ENCODE measurements around the gene ACADL.

The ACADL gene

GRCh38 chr2:210224941-210225672 lies at the start of gene ACADL:
TSS of gene ACADL (minus strand) at chr2:210225447. CDS start at chr2:210225263, 184 bp downstream.
- no peak for DNase-seq

GRCh38 chr2:210271300-210271699 lies 46.1 kb upstream of the ACADL start:
- DNase-seq = no peak

- no peak for DNase-seq
Observed at GRCh38 chr2:210269148-210269547, 43.9 kb upstream of the ACADL start.

GRCh38 chr2:210268281-210268680 lies 43.0 kb upstream of the ACADL start:
- DNase-seq = no peak

- DNase-seq = no peak
Observed at GRCh38 chr2:210267698-210268097, 42.5 kb upstream of the ACADL start.

GRCh38 chr2:210264282-210264681 lies 39.0 kb upstream of the ACADL start:
- no peak for DNase-seq

- DNase-seq = no peak
Observed at GRCh38 chr2:210263841-210264240, 38.6 kb upstream of the ACADL start.

GRCh38 chr2:210262036-210262435 lies 36.8 kb upstream of the ACADL start:
- DNase-seq = no peak

- no peak for DNase-seq
Observed at GRCh38 chr2:210259687-210260086, 34.4 kb upstream of the ACADL start.

- DNase-seq = no peak
Observed at GRCh38 chr2:210252699-210253606, 27.7 kb upstream of the ACADL start.

GRCh38 chr2:210250622-210251021 lies 25.4 kb upstream of the ACADL start:
- DNase-seq = no peak

GRCh38 chr2:210233487-210233886 lies 8.2 kb upstream of the ACADL start:
- no peak for DNase-seq

- DNase-seq = no peak
Observed at GRCh38 chr2:210230984-210231383, 5.7 kb upstream of the ACADL start.

GRCh38 chr2:210230518-210230917 lies 5.3 kb upstream of the ACADL start:
- DNase-seq = no peak

- DNase-seq = no peak
Observed at GRCh38 chr2:210228586-210228985, 3.3 kb upstream of the ACADL start.

GRCh38 chr2:210227290-210228088 lies 2.2 kb upstream of the ACADL start:
- DNase-seq = peak; percentile 15

- no peak for DNase-seq
Observed at GRCh38 chr2:210226223-210226622, 976 bp upstream of the ACADL start.

GRCh38 chr2:210224591-210224940 lies 681 bp downstream of the ACADL start:
- DNase-seq = no peak

GRCh38 chr2:210215120-210215519 lies 10.1 kb downstream of the ACADL start:
- DNase-seq = no peak

- no peak for DNase-seq
Observed at GRCh38 chr2:210210185-210210584, 15.1 kb downstream of the ACADL start.

GRCh38 chr2:210207929-210208328 lies 17.3 kb downstream of the ACADL start:
- no peak for DNase-seq

GRCh38 chr2:210203558-210203957 lies 21.7 kb downstream of the ACADL start:
- DNase-seq = no peak

GRCh38 chr2:210203147-210203546 lies 22.1 kb downstream of the ACADL start:
- DNase-seq = no peak

Measured in inflammatory macrophage treated with lipopolysaccharide for 4 hours (primary cell).